ENCODE data around the gene PRKCA. TPM values are rescaled to one million over a fixed set of nuclear protein-coding genes. Genes with fewer than 3 reads are reported as not detected.
A peak's percentile ranks its signal among the peaks of the same experiment; 100 is the strongest.

The PRKCA gene
- total RNA-seq, 4 donors from 2014 or later = 9.8 to 25.6 (median 12.2) TPM

- Histone ChIP-seq H3K36me3 (no peaks in the 10 kb centered on the region), H3K9me3 (no peaks in the 10 kb centered on the region), H3K4me1 (peaks cover 2% of the 10 kb centered on the region), H3K4me3 (no peak overlapping the region), H3K27me3 (peaks cover 47% of the 10 kb centered on the region), H3K27ac (no peak overlapping the region)
- TF ChIP-seq EP300 (IDR thresholded peaks at IDR 0.05) = no peak
- TF ChIP-seq, protein P1, sequence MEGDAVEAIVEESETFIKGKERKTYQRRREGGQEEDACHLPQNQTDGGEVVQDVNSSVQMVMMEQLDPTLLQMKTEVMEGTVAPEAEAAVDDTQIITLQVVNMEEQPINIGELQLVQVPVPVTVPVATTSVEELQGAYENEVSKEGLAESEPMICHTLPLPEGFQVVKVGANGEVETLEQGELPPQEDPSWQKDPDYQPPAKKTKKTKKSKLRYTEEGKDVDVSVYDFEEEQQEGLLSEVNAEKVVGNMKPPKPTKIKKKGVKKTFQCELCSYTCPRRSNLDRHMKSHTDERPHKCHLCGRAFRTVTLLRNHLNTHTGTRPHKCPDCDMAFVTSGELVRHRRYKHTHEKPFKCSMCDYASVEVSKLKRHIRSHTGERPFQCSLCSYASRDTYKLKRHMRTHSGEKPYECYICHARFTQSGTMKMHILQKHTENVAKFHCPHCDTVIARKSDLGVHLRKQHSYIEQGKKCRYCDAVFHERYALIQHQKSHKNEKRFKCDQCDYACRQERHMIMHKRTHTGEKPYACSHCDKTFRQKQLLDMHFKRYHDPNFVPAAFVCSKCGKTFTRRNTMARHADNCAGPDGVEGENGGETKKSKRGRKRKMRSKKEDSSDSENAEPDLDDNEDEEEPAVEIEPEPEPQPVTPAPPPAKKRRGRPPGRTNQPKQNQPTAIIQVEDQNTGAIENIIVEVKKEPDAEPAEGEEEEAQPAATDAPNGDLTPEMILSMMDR (IDR thresholded peaks at IDR 0.05) = no peak
- TF ChIP-seq POLR2A (IDR thresholded peaks at IDR 0.05) = no peak
- no peak for TF ChIP-seq POLR2AphosphoS5 (IDR thresholded peaks at IDR 0.05)
- WGBS = 80% methylated on average over 1 of the region's 10 CpGs
- DNase-seq (ENCODE audit: low spot score in 2 of 2) = peak; percentile 19 to 63
Measured at GRCh38 chr17:66840061-66840460, 537.6 kb downstream of the PRKCA start.

DNA sequence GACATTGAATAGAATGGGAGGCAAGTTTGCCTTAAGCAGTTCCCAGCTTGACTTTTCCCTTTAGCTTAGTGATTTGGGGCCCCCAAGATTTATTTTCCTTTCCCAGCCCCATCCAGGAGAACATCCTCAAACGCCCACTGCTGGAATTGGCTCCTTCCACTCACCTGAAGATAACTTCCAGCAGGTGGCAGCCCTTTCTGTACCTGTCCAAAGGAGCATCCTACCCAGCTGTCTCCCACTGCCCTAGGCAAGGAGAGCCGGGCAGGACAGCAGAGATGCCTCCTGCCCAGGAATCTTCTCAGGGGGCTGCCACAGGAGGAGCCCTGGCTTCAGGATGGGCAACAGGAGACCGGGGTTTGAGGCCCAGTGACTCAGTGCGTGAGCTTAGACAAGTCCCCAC lies 538.9 kb downstream of the PRKCA start:
- peaks cover 34% of the 10 kb centered on the region for H3K27me3 ChIP-seq
- H3K36me3 ChIP-seq = no peaks in the 10 kb centered on the region
- TF ChIP-seq POLR2AphosphoS5 (IDR thresholded peaks at IDR 0.05) = no peak
- TF ChIP-seq, protein P1 (IDR thresholded peaks at IDR 0.05) = no peak
- no peak for TF ChIP-seq EP300 (IDR thresholded peaks at IDR 0.05)
- no peaks in the 10 kb centered on the region for H3K9me3 ChIP-seq
- no peak overlapping the region for H3K4me3 ChIP-seq
- no peaks in the 10 kb centered on the region for H3K4me1 ChIP-seq
- 29% methylated on average over 4 of the region's 4 CpGs for WGBS
- no peak for DNase-seq (ENCODE audit: low spot score in 2 of 2)
- H3K27ac ChIP-seq = no peak overlapping the region

DNA sequence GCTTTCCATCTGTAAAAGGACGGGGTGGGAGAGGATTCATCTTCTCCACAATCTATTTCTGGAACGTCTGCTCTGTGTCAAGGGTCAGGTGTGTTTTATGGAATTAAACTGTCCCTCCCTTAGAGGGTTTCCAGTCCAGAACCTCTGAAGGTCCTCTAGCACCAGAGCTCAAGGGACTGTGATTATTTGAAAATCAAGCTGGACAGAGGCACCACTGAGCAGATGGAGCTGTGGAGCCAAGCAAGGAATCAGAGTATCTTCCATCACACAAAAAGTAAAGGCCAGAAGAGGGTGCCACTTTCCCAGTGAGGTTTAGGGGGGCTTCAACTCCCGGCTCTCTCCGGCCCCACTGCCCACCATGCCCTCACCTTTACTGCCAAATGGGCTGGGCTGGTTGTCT lies 539.3 kb downstream of the PRKCA start:
- Histone ChIP-seq H3K27ac (no peak overlapping the region), H3K36me3 (no peaks in the 10 kb centered on the region), H3K4me1 (no peaks in the 10 kb centered on the region), H3K9me3 (no peaks in the 10 kb centered on the region), H3K27me3 (peaks cover 30% of the 10 kb centered on the region), H3K4me3 (no peak overlapping the region)
- DNase-seq (ENCODE audit: low spot score in 2 of 2) = no peak
- 81% methylated on average over 4 of the region's 4 CpGs for WGBS
- TF ChIP-seq POLR2A (IDR thresholded peaks at IDR 0.05) (no peak), POLR2AphosphoS5 (IDR thresholded peaks at IDR 0.05) (no peak), EP300 (IDR thresholded peaks at IDR 0.05) (no peak)
- TF ChIP-seq, protein P1 (IDR thresholded peaks at IDR 0.05) = no peak

DNA sequence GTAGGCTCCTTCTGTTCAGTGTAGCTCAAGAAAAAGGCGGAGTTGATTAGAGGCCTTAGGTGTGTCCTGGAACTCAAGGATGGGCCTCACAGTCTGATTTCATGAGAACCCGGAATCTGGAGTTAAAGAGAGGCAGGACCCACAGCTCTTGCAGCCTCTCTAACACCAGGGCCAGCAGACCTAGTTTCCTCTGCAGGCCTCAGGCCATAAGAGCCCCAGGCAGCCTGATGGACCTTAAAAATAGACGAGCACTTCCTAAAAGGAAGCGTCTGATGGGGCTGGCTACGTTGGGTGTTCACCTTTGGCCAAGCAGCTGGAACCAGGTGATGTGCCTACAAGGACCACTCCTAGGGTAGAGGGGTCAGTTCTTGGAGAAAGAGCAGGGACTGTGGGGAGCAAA lies 540.1 kb downstream of the PRKCA start:
- H3K36me3 ChIP-seq = no peaks in the 10 kb centered on the region
- no peaks in the 10 kb centered on the region for H3K9me3 ChIP-seq
- peaks cover 23% of the 10 kb centered on the region for H3K27me3 ChIP-seq
- peak in 1 of 2 donors; percentile 50 for DNase-seq (ENCODE audit: low spot score in 2 of 2)
- H3K4me3 ChIP-seq = no peak overlapping the region
- TF ChIP-seq, protein P1 (IDR thresholded peaks at IDR 0.05) = no peak
- no peak overlapping the region for H3K27ac ChIP-seq
- H3K4me1 ChIP-seq = no peaks in the 10 kb centered on the region
- WGBS = 75% methylated on average over 5 of the region's 5 CpGs

GRCh38 chr17:66842959-66843358 lies 540.5 kb downstream of the PRKCA start:
- DNase-seq (ENCODE audit: low spot score in 2 of 2) = peak in 1 of 2 donors; percentile 29
- Histone ChIP-seq H3K36me3 (no peaks in the 10 kb centered on the region), H3K27me3 (peaks cover 27% of the 10 kb centered on the region), H3K27ac (no peak overlapping the region), H3K9me3 (no peaks in the 10 kb centered on the region), H3K4me3 (no peak overlapping the region), H3K4me1 (no peaks in the 10 kb centered on the region)
- TF ChIP-seq POLR2AphosphoS5 (IDR thresholded peaks at IDR 0.05) (no peak), EP300 (IDR thresholded peaks at IDR 0.05) (no peak), POLR2A (IDR thresholded peaks at IDR 0.05) (no peak)
- TF ChIP-seq, protein P1 (IDR thresholded peaks at IDR 0.05) = no peak
- 97% methylated on average over 3 of the region's 3 CpGs for WGBS

Data from suprapubic skin (tissue), 4 donors.